ENCODE measurements around the gene OAS3.
"Not testable (repeated sequence)": the region's sequence is repeated elsewhere in the genome, so short reads cannot be mapped to it uniquely, and the experiment has no call there.

The OAS3 gene

DNA sequence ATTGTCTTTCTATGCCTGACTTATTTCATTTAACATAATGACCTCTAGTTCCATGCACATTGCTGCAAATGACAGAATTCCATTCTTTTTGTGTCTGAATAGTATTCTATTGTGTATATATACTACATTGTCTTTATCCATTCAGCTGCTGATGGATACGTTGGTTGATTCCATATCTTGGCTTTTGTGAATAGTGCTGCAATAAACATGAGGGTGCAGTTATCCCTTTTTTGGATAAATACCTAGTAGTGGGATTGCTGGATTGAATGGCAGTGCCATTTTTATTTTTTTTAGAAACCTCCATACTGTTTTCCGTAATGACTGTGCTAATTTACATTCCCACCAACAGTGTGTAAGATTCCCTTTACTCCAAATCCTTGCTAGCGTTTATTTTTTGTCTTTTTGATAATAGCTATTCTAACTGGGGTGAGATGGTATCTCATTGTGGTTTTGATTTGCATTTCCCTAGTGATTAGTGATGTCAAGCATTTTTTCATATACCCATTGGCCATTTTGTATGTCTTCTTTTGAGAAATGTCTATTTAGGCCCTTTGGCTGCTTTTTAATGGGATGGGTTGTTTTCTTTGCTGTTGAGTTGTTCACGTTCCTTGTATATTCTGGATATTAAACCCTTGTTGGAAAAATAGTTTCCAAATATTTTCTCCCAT lies 42.4 kb downstream of the OAS3 start:
- DNase-seq (ENCODE audit: low read depth) = no peak

DNA sequence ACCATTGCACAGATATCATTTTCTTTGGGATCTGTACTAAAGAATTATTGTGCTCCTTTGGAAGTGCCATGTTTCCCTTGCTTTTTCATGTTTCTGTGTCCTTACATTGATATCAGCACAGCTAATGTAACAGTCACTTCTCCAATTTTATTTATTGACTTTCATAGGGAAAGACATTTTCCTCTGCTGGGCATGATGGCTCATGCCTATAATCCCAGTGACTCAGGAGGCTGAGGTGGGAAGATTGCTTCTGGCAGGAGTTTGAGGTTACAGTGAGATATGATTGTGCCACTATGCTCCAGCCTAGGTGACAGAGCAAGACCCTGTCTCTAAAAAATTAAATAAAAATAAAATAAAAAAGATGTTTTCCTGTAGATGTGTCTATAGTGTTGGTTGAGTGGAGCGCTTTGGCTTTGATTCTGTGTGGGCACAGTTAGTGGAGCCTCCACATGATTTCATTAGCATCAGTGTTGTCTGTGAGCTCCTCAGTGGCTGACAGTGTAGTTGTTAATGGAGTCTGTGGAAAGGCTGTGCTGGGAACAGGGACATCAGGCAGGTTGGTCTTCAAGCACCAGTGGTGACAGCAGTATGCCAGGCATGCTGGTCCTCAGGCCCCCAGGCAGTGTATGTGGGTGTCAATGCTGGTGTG lies 47.5 kb downstream of the OAS3 start:
- no peak for DNase-seq (ENCODE audit: low read depth)

DNA sequence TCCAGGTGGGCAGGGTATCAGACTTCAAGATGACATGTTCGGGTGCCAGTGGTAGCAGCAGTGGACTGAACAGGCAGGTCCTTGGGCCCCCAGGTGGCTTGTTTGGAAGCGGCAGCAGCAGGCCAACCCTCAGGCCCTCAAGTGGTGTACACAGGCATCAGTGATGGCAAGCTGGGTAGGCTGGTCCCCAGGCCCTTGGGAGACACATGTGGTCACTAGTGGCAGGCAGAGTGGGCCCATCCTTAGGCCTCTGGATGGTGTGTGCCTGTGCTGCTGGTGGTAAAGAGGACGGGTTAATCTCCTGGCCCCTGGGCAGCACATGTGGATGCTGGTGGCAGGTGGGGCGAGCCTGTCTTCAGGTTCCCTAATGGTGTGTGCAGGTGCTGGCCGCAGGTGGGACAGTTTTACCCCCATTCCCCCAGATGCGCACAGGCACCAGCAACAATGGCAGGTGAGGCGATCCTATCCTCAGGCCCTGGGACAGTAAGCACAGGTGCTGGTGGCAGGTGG lies 48.1 kb downstream of the OAS3 start:
- DNase-seq (ENCODE audit: low read depth) = no peak

DNA sequence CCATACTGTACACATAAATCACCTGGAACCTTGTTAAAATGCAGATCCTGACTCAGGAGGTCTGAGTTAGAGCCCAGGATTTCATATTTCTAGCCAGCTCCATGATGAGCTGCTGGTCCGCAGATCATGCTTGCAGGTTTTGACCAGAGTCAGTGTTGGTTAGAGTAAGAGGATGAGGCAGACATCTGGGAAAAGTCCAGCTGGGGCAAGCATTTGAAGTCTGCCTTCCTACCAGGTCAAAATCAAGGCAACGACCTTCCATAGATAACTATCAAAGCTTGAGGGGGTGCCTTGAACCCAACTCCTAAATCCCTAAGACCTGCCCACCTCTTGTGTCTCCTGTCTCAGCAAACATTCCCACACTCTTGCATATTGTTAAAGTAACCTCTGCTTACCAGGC lies 49.3 kb downstream of the OAS3 start:
- DNase-seq (ENCODE audit: low read depth) = no peak

DNA sequence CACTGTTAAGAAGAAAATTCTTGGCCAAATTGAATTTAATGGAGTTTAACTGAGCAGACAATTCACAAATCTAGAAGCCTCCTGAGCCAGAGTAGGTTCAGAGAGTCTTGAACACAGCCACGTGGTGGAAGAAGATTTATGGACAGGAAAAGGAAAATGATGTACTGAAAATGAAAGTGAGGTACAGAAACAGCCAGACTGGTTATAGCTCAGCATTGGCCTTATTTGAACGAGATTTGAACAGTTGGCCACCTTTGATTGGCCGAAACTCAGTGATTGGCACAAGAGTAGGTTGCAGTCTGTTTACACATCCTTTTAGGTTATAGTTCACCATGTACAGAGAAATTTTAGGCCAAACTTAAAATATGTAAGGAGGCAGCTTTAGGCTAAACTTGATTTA lies 50.0 kb downstream of the OAS3 start:
- DNase-seq (ENCODE audit: low read depth) = no peak

DNA sequence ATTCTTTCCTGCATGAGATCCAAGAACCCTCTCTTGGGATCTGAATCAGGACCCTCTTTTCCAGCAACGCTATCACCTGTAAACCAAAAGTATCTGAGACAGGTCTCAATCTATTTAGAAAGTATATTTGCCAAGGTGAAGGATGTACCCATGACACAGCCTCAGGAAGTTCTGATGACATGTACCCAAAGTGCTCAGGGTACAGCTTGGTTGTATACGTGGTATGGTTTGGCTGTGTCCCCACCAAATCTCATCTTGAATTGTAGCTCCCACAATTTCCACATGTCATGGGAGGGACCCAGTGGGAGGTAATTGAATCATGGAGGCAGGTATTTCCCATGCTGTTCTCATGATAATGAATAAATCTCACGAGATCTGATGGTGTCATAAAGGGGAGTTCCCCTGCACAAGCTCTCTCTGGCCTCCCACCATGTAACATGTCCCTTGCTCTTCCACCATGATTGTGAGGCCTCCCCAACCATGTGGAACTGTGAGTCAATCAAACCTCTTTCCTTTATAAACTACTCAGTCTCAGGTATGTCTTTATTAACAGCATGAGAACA lies 50.6 kb downstream of the OAS3 start:
- DNase-seq (ENCODE audit: low read depth) = not testable (repeated sequence)

DNA sequence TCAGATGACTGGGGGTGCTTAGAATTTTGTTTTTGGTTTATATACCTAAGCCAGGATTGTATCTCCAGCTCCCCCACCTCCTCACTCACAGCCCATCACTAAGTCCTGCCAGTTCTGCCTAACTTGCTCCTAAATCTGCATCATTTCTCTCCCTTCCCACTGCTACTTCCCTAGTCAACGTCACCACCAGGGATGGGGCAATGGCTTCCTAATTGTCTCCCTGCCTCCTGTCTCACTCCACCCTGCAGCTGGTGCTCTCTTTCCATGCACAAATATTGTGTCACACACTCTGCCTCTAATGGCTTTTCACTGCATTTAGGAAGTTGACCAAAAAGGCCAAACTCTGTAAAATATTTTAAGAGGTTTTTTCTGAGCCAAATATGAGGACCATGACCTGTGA lies 51.5 kb downstream of the OAS3 start:
- DNase-seq (ENCODE audit: low read depth) = no peak

DNA sequence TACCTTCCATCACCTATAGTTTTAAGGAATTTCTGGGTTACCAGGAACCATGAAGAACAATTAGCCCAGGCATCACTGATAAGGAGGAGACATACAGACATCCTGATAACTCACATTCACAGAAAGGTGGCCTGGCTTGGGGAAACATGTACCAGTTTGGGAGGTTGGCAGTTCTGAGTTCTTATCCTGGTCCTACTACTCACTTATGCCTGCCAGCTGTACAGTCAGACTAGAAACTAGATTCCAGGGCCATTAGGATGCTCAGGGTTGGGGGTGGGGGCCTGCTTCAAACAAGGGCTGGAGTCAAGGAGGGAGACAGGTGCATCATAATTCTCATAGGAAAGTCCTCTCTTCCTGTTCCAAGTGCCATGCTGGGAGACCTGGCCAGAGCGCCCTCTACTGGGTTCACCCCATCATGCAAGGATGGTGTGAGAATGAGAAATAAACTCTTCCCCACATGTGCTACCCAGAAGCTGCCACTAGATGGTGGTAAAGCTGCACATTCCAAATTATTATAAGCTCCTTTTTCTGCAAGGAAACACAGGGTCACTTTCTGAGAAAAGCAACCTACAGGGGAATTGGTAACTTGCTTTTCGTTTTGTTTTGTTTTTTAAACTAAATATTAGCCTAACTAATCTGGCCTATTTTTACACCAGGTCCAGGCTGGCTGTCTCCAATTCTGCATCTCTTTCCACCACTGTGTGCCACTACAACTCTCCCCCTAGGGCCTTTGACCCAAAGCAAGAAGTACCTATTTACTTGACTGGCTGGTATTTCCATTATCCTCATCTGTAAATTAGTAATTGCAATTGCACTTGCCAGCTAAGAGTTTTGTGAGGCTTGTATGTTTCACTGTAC lies 54.5 kb downstream of the OAS3 start:
- no peak for DNase-seq (ENCODE audit: low read depth)

DNA sequence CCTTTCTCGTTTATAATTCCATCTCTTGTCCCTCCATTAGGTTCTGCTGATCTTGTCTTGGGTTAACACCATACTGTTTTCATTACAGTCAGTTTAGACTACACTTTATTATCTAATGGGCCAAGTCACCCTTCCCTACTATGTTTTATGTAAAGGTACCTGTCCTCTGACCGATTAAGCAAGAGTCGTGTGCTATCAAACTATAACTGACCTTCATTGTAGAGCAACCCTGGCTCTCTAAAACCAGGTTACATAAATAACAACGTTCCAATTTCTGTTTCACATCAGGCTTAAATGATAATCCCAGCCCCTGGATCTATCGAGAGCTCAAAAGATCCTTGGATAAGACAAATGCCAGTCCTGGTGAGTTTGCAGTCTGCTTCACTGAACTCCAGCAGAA lies 56.7 kb downstream of the OAS3 start:
- DNase-seq (ENCODE audit: low read depth) = no peak

DNA sequence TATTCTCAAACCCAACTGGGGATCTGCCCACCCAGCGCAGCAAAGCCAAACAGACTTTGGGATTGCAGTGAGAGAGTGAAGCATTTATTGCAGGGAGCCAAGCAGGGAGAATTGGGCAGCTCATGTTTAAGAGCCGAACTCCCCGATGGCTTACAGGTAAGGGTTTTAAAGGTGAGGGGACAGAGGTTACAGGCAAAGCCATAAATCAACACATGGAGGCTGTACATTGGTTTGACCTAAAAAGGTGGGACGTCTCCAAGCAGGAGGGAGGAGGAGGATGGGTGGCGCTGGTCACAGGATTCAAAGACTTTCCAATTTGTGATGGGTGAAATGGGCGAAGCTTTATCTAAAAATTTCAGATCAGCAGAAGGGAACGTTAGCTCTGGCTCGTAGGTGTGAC lies 58.2 kb downstream of the OAS3 start:
- no peak for DNase-seq (ENCODE audit: low read depth)

DNA sequence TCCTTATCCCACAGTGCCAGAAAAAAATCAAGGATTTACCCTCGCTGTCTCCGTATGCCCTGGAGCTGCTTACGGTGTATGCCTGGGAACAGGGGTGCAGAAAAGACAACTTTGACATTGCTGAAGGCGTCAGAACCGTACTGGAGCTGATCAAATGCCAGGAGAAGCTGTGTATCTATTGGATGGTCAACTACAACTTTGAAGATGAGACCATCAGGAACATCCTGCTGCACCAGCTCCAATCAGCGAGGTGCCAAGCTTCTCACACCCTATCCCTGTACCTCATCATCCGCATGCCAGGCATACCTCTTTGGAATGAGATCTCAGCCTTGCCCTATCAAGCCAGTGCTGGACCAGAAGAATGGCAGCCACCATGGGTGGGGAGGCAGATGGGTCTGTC lies 59.2 kb downstream of the OAS3 start:
- DNase-seq (ENCODE audit: low read depth) = no peak

DNA sequence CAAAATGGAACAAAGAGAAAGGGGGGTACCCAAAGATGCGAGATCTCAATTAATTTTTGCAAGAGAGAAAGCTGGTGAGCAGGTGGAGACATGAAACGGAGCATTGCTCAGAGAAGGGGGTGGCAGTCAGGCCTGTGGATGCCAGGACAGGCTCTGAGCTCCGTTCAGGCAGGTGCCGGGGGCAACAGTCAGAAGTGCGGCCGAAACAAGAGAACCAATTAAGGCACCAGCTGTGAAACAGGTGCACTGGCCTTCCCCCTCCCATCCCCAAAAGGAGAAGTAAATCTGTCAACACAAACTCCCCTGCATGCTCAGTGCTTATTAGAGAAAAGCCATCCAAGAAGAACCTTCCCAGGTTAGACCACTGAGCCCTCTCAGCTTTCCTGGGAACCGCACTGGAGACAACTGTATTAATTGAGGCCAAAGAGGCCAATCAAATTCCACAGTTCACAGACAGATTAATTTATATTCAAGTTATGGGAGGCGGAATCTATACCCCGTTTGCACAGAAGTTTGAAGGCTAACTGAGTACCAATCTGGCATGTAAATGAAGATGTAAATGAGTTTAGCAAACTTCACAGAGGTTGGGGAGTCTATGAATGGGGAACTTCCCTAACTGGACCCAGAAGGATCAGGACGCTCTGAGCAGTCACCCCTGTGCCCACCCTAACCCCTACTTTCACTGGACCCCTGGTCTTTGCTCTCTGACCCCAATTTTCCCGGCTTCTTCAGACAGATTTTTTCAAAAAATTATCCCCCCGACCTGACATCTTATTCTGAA lies 60.9 kb downstream of the OAS3 start:
- no peak for DNase-seq (ENCODE audit: low read depth)

DNA sequence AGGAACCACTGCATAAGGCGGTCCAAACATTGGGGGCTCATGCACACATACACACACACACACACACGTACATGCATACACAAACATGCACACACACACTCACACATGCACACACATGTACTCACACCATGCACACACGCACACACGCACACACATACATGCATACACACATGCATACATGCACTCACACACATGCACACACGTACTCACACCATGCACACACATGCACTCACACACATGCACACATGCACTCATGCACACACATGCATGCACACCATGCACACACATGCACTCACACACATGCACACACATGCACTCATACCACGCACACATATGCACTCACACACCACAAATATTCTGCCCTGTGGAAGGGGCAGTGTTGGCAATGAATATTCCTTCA lies 62.2 kb downstream of the OAS3 start:
- no peak for DNase-seq (ENCODE audit: low read depth)

DNA sequence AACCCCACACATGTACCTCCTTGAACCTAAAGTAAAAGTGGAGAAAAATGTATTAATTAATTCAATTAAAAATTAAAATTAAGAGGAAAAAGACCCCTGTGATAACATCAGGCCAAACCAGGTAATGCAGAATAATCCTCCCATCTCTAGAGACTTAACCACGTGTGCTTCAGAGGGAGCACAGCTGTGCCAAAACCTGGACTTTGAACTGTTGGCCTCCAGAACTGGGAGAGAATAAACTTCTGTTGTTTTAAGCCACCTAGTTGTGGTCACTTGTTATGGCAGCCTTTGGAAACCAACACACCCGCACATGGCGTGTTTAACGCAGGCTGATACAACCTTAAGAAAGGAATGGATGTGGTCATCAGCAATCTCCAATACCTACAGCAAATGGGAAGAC lies 63.9 kb downstream of the OAS3 start:
- DNase-seq (ENCODE audit: low read depth) = no peak

DNA sequence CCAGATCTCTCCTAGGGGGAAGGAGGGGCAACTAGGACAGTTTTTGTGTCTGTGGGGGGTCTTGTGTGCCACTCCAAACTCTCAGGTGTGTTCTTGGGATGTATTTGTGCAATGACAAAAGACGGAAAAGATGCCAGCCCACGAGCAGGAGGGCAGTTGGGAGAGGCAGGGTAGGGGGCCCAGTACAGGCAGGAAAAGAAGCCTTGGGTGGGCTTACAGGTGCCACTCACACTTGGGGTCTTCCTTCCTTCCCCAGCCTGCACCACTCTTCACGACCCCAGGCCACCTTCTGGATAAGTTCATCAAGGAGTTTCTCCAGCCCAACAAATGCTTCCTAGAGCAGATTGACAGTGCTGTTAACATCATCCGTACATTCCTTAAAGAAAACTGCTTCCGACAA lies 64.4 kb downstream of the OAS3 start:
- no peak for DNase-seq (ENCODE audit: low read depth)

DNA sequence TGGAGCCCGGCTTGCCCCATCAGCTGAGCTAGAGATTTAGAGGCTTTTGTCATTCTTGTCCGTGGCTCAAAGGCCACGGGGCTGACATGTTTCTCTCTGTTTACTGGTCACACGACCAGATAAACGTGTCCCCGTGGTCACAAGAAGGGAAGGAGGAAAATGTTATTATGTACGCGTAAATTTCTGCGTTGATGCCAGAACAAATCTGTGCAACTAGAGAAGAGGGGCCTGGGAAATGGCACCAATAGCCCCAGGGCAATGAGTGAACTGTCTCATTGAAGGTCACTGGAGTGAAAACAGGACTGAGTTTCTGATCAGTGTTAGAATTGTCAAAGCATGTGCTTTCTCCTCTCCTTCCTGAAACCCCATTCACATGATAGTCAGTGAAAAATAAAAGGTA lies 65.4 kb downstream of the OAS3 start:
- no peak for DNase-seq (ENCODE audit: low read depth)

DNA sequence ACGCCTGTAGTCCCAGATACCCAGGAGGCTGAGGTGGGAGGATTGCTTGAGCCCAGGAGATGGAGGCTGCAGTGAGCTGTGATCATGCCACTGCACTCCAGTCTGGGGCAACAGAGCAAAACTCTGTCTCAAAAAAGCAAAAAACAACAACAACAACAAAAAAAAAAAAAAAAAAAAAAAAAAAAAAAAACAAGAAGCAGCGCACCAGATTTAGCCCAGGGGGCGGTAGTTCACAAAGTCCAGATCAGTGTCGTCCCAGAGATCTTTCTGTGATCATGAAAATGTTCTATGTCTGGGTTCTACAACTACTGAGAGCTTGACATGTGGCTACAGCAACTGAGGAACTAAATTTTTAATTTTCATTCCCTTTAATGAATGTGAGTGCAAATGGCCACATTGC lies 67.5 kb downstream of the OAS3 start:
- DNase-seq (ENCODE audit: low read depth) = no peak

DNA sequence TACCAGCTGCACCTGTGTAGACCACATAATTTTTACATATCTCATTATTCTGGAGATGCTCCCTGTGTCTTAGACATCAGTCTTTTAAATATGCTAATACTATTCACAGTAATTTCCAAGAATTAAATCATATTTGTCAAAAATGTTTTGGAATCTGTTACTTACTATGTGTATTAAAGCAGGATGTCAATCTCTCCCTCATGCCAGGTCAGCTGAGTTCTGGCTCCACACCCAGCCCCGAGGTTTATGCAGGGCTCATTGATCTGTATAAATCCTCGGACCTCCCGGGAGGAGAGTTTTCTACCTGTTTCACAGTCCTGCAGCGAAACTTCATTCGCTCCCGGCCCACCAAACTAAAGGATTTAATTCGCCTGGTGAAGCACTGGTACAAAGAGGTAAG lies 67.9 kb downstream of the OAS3 start:
- no peak for DNase-seq (ENCODE audit: low read depth)

DNA sequence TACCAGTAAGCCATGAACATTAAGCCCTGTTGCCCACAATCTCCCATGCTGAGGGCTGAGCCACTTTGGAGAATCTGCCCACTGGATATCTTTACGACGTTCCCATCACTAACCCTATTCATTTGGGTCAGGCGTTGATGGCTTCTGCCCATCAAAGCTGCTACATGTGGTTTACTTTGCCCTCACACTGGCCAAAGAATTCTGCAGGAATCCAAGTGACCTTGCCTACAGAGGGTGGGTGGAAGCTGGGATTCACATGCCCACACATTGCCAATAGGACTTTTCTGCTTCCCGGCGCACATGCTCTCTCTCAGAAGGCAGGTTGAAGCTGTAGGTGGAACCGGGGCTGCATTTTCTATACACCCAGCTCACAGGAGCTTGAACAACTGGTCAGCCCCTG lies 68.4 kb downstream of the OAS3 start:
- no peak for DNase-seq (ENCODE audit: low read depth)

DNA sequence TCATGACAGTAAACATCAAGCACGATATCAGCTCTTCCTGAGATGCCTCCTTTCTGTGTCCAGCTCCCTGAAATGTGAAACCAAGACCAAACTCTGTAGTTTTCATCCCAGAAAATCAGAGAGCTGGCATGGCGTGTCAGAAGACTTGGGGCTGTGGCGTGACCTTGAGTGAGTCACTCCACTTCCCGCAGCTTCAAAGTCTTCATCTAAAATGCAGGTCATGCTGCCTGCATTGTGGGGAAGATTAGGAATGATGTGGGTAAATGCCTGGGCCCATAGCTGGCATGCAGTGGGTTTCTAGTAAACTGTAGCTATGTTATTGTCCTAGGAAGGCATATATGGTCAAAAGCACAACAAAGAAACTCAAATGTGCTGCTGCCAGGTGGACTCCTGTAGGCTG lies 68.9 kb downstream of the OAS3 start:
- DNase-seq (ENCODE audit: low read depth) = no peak

DNA sequence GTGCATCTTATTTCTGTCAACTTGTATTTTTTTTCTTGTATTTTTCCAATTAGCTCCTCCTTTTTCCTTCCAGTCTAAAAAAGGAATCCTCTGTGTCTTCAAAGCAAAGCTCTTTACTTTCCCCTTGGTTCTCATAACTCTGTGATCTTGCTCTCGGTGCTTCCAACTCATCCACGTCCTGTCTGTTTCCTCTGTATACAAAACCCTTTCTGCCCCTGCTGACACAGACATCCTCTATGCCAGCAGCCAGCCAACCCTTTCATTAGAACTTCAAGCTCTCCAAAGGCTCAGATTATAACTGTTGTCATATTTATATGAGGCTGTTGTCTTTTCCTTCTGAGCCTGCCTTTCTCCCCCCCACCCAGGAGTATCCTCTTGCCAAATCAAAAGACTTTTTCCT lies 72.4 kb downstream of the OAS3 start:
- DNase-seq (ENCODE audit: low read depth) = no peak

DNA sequence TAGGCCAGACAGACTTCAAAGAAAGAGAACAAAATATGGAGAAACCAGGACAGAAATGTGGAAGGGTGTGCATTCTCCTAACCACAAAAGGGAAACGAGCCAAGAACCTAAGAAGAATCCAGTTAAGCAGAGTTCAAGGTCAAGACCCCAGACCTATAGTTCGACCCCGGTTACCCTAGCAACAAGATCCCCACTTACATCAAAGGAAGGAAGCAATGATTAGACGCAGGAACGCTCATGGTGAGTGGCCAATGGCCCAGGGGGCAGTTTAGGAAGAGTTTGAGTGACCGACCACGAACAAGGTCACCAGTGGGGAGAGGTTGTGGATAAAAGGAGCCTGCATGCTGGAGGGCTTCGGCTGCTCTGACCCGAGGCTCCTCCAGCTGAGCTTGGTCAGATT lies 76.3 kb downstream of the OAS3 start:
- no peak for DNase-seq (ENCODE audit: low read depth)

Data from activated T-helper 9 cell treated with anti-CD3 and anti-CD28 coated beads, Interleukin-2, amount 50 U/mL, for 16 hours (primary cell).